ENCODE data around the gene SFN.
"Not testable (repeated sequence)": the region's sequence is repeated elsewhere in the genome, so short reads cannot be mapped to it uniquely, and the experiment has no call there.

The SFN gene

DNA sequence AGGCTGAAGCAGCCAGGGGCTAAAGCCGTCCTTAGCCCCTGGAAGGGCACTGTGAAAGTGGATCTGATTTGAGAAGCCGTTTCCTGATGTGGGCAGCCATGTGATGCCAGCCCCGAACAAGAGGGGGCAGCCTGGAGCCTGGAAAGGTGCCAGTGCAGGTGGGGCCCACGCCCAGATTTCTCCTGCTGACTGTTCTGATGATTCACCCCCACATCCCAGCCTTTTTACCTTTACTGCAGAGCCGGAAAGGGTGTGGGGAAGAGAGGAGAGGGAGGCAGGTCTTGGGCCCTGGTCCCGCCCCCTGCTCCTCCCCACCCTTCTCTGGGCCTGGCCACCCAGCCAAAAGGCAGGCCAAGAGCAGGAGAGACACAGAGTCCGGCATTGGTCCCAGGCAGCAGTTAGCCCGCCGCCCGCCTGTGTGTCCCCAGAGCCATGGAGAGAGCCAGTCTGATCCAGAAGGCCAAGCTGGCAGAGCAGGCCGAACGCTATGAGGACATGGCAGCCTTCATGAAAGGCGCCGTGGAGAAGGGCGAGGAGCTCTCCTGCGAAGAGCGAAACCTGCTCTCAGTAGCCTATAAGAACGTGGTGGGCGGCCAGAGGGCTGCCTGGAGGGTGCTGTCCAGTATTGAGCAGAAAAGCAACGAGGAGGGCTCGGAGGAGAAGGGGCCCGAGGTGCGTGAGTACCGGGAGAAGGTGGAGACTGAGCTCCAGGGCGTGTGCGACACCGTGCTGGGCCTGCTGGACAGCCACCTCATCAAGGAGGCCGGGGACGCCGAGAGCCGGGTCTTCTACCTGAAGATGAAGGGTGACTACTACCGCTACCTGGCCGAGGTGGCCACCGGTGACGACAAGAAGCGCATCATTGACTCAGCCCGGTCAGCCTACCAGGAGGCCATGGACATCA lies at the start of gene SFN:
TSS of gene SFN (plus strand) at position 369 of the 904 bp plus-strand sequence. CDS start at position 433, 64 bp downstream.
- DNase-seq (ENCODE audit: low read depth in 4 of 4, low spot score in 1 of 4) = peak in 1 of 4 experiments; percentile 49

DNA sequence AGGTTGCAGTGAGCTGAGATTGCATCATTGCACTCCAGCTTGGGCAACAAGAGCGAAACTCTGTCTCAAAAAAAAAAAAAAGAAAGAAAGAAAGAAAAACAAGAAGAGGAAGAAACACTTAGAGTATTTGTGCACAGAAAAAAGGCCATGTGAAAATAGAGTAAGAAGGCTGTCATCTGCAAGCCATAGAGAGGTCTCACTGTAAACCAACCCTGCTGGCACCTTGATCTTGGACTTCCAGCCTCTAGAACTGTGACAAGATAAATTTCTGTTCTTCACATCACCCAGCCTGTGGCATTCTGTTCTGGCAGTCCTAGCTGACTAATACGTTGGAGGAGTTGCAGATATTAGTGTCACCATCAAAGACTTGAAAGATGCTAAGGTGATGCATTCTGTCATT lies 48.6 kb upstream of the SFN start:
- no peak for DNase-seq (ENCODE audit: low read depth in 4 of 4, low spot score in 1 of 4)

GRCh38 chr1:26814893-26815292 lies 48.1 kb upstream of the SFN start:
- DNase-seq (ENCODE audit: low read depth in 4 of 4, low spot score in 1 of 4) = no peak

GRCh38 chr1:26820784-26821269 lies 42.1 kb upstream of the SFN start:
- DNase-seq (ENCODE audit: low read depth in 4 of 4, low spot score in 1 of 4) = no peak

GRCh38 chr1:26822737-26823395 lies 40.1 kb upstream of the SFN start:
- DNase-seq (ENCODE audit: low read depth in 4 of 4, low spot score in 1 of 4) = no peak

- DNase-seq (ENCODE audit: low read depth in 4 of 4, low spot score in 1 of 4) = no peak
Measured at GRCh38 chr1:26824731-26825130, 38.2 kb upstream of the SFN start.

- DNase-seq (ENCODE audit: low read depth in 4 of 4, low spot score in 1 of 4) = peak in 3 of 4 experiments; percentile 49 to 57 (median 57)
Measured at GRCh38 chr1:26826261-26827105, 36.5 kb upstream of the SFN start, which contains the start of gene ZDHHC18. Gene ZDHHC18, plus strand, starts transcription at chr1:26826688. Its CDS starts 117 bp downstream, at chr1:26826805.

GRCh38 chr1:26827106-26827604 lies 35.8 kb upstream of the SFN start:
- no peak for DNase-seq (ENCODE audit: low read depth in 4 of 4, low spot score in 1 of 4)

GRCh38 chr1:26827663-26828062 lies 35.3 kb upstream of the SFN start:
- no peak for DNase-seq (ENCODE audit: low read depth in 4 of 4, low spot score in 1 of 4)

DNA sequence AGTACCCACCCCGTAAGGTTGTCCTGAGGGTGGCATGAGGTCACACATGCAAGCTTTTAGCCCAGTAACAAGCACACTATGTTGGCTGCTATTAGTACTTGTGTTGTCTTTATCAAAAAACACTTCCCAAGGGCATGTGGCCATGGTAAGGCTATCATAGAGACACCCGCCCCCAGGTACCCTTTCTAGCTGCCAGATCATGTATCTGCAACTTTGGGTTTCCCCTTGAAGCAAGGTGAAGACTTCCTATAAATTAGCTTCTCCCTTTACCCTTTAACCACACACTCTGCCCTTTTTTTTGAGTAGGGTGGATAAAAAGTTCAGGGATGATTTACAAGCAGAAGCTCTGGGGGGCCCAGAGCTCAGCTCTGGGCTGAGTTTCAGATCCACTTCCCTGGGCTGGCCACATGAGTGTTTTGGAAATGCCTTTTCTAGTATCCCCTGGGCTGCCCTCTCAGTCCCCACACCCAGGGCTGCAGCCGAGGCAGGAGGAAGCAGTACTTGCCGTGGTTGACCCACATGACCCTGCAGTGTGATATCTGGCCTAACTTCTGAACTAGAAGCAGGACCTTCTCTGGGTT lies 34.4 kb upstream of the SFN start:
- DNase-seq (ENCODE audit: low read depth in 4 of 4, low spot score in 1 of 4) = no peak

GRCh38 chr1:26829184-26829911 lies 33.6 kb upstream of the SFN start:
- DNase-seq (ENCODE audit: low read depth in 4 of 4, low spot score in 1 of 4) = no peak

DNA sequence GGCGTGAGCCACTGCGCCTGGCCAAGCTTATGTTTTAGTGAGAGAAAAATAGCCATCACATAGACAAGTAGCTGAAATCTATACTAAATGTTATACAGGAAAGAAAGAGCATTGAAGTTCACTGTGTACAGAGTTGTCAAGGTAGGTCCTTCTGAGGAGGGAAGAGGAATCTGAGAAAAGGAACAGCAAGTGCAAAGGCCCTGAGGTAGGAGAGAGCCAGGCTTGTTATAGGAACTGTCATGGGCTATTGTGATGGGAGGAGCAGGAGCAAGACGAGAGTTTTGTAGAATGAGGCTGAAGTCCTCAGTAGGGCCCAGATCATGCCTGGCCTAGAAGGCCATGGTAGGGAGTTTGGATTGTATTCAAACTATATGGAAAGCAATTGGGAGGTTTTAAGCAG lies 31.9 kb upstream of the SFN start:
- DNase-seq (ENCODE audit: low read depth in 4 of 4, low spot score in 1 of 4) = no peak

DNA sequence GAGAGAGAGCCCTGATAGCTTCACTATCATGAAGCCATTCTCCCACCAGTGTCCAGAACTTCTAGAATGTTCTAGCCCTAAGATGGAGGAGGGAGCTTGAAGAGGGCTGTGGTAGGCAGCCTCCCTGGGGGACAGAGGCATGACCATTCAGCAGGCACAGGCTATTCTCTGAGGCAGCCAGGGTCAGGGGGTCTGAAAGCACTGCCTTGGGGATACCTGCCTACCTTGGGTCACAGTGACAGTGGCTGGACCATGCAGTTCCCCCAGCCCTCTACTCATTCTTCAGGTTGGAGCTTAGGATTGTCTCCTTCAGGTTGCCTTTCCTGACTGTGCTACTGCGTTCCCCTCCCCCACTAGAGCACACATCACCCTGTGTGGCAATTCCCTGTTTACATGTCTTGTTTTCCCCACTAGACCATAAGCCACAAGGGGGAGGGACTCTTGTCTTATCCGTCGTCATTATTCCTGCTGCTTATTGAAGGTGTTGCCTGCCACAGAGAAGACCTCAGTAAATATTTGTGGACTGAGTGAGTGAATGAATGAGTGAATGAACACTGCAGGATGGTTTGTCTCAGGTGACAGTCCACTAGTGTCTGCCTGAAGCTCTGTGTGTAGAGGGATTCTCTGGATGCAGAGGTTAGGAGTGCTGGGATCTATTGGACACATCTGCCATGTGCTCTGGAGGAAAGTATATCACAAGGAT lies 31.3 kb upstream of the SFN start:
- DNase-seq (ENCODE audit: low read depth in 4 of 4, low spot score in 1 of 4) = no peak

GRCh38 chr1:26832249-26832960 lies 30.5 kb upstream of the SFN start:
- DNase-seq (ENCODE audit: low read depth in 4 of 4, low spot score in 1 of 4) = no peak

- peak; percentile 48 to 72 (median 60) for DNase-seq (ENCODE audit: low read depth in 4 of 4, low spot score in 1 of 4)
Measured at GRCh38 chr1:26833432-26834405, 29.2 kb upstream of the SFN start.

GRCh38 chr1:26837665-26838064 lies 25.3 kb upstream of the SFN start:
- not testable (repeated sequence) for DNase-seq (ENCODE audit: low read depth in 4 of 4, low spot score in 1 of 4)
